Measurements from ENCODE around the gene CD101.

- TF ChIP-seq POLR2A (IDR thresholded peaks at IDR 0.05; ENCODE audit: low read length) (no peak), GATA1 (IDR thresholded peaks at IDR 0.05; ENCODE audit: low read depth, low read length) (no peak)
Observed at GRCh38 chr1:117038236-117038635, 36.7 kb downstream of the CD101 start.
